IPS-18c (cell line): Measurements from ENCODE around the gene IL9.

Experiments used
- H3K4me3 ChIP-seq: 2 replicates; pipeline ENCODE4 v1.7.0; 2013; ENCODE audit warnings: low read depth, mild to moderate bottlenecking, low read length, moderate library complexity; ENCODE audit not compliant: insufficient read depth
- H3K9me3 ChIP-seq: one replicate; pipeline ENCODE4 v1.6.1; 2013; ENCODE audit warnings: mild to moderate bottlenecking, low read length, moderate library complexity; ENCODE audit not compliant: control insufficient read depth, insufficient read depth

IL9 gene

GRCh38 chr5:135900276-135900675 lies 4.6 kb upstream of the IL9 start:
- no peaks in the 10 kb centered on the region for H3K9me3 ChIP-seq
- no peak overlapping the region for H3K4me3 ChIP-seq

- no peaks in the 10 kb centered on the region for H3K9me3 ChIP-seq
- H3K4me3 ChIP-seq = no peak overlapping the region
Observed at GRCh38 chr5:135898651-135899050, 3.0 kb upstream of the IL9 start.

GRCh38 chr5:135894789-135895188 lies 852 bp downstream of the IL9 start:
- H3K4me3 ChIP-seq = no peak overlapping the region
- no peaks in the 10 kb centered on the region for H3K9me3 ChIP-seq

GRCh38 chr5:135894276-135894675 lies 1.4 kb downstream of the IL9 start:
- no peaks in the 10 kb centered on the region for H3K9me3 ChIP-seq
- H3K4me3 ChIP-seq = no peak overlapping the region

GRCh38 chr5:135891791-135892190 lies 3.9 kb downstream of the IL9 start:
- Histone ChIP-seq H3K9me3 (no peaks in the 10 kb centered on the region), H3K4me3 (no peak overlapping the region)

GRCh38 chr5:135891268-135891667 lies 4.4 kb downstream of the IL9 start:
- Histone ChIP-seq H3K4me3 (no peak overlapping the region), H3K9me3 (no peaks in the 10 kb centered on the region)

- no peaks in the 10 kb centered on the region for H3K9me3 ChIP-seq
- no peak overlapping the region for H3K4me3 ChIP-seq
Observed at GRCh38 chr5:135890867-135891266, 4.8 kb downstream of the IL9 start.

- H3K9me3 ChIP-seq = no peaks in the 10 kb centered on the region
- no peak overlapping the region for H3K4me3 ChIP-seq
Observed at GRCh38 chr5:135890296-135890695, 5.3 kb downstream of the IL9 start.

GRCh38 chr5:135887881-135888614 lies 7.6 kb downstream of the IL9 start:
- H3K4me3 ChIP-seq = no peak overlapping the region
- H3K9me3 ChIP-seq = peaks cover 2% of the 10 kb centered on the region

GRCh38 chr5:135887447-135887864 lies 8.2 kb downstream of the IL9 start:
- 0 out of 2 replicates have a peak overlapping the region, but pooled peaks have one; percentile 20 for H3K4me3 ChIP-seq
- H3K9me3 ChIP-seq = peaks cover 2% of the 10 kb centered on the region

GRCh38 chr5:135886136-135886535 lies 9.5 kb downstream of the IL9 start:
- Histone ChIP-seq H3K4me3 (no peak overlapping the region), H3K9me3 (peaks cover 2% of the 10 kb centered on the region)

- H3K4me3 ChIP-seq = no peak overlapping the region
Observed at GRCh38 chr5:135885031-135885430, 10.6 kb downstream of the IL9 start.

GRCh38 chr5:135883441-135883840 lies 12.2 kb downstream of the IL9 start:
- H3K4me3 ChIP-seq = no peak overlapping the region
- peaks cover 2% of the 10 kb centered on the region for H3K9me3 ChIP-seq

More at GRCh38 chr5:135885031-135885430, 10.6 kb downstream of the IL9 start:
- H3K9me3 ChIP-seq = peaks cover 2% of the 10 kb centered on the region

GRCh38 chr5:135883026-135883425 lies 12.6 kb downstream of the IL9 start:
- Histone ChIP-seq H3K9me3 (peaks cover 2% of the 10 kb centered on the region), H3K4me3 (no peak overlapping the region)

- Histone ChIP-seq H3K4me3 (no peak overlapping the region; the same call in 1 of the 2 replicates), H3K9me3 (peaks cover 2% of the 10 kb centered on the region)
Observed at GRCh38 chr5:135881819-135882218, 13.8 kb downstream of the IL9 start.

- H3K9me3 ChIP-seq = peaks cover 2% of the 10 kb centered on the region
- no peak overlapping the region for H3K4me3 ChIP-seq
Observed at GRCh38 chr5:135881244-135881643, 14.4 kb downstream of the IL9 start.

GRCh38 chr5:135880801-135881200 lies 14.8 kb downstream of the IL9 start:
- no peak overlapping the region for H3K4me3 ChIP-seq
- peaks cover 2% of the 10 kb centered on the region for H3K9me3 ChIP-seq

GRCh38 chr5:135880278-135880677 lies 15.4 kb downstream of the IL9 start:
- peaks cover 2% of the 10 kb centered on the region for H3K9me3 ChIP-seq
- no peak overlapping the region for H3K4me3 ChIP-seq

- Histone ChIP-seq H3K9me3 (peaks cover under 1% of the 10 kb centered on the region), H3K4me3 (no peak overlapping the region)
Observed at GRCh38 chr5:135879591-135879990, 16.1 kb downstream of the IL9 start.
